A673 (cell line): ENCODE data around the gene TSR3.

Experiments
- EZH2 ChIP-seq: fragments of 200-600 bp; sonication (generic); IDR thresholded peaks from 2 replicates; pipeline ENCODE4 v1.6.1; 2017; ENCODE audit warnings: borderline replicate concordance, low read depth, mild to moderate bottlenecking, mixed read lengths, antibody characterized with exemption, low read length; ENCODE audit not compliant: poor library complexity, severe bottlenecking
- TF ChIP-seq, protein P1 (sequence below): fragments of 300-800, 200-600 bp; sonication (generic); conservative IDR thresholded peaks from 2 replicates; pipeline ENCODE4 v1.5.1; 2017; ENCODE audit warnings: low read depth, mild to moderate bottlenecking, antibody characterized with exemption, low read length, moderate library complexity, mixed read lengths

- TF ChIP-seq, protein P1, sequence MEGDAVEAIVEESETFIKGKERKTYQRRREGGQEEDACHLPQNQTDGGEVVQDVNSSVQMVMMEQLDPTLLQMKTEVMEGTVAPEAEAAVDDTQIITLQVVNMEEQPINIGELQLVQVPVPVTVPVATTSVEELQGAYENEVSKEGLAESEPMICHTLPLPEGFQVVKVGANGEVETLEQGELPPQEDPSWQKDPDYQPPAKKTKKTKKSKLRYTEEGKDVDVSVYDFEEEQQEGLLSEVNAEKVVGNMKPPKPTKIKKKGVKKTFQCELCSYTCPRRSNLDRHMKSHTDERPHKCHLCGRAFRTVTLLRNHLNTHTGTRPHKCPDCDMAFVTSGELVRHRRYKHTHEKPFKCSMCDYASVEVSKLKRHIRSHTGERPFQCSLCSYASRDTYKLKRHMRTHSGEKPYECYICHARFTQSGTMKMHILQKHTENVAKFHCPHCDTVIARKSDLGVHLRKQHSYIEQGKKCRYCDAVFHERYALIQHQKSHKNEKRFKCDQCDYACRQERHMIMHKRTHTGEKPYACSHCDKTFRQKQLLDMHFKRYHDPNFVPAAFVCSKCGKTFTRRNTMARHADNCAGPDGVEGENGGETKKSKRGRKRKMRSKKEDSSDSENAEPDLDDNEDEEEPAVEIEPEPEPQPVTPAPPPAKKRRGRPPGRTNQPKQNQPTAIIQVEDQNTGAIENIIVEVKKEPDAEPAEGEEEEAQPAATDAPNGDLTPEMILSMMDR: no peak
- TF ChIP-seq EZH2: no peak
Observed at GRCh38 chr16:1383556-1383955, 31.9 kb upstream of the TSR3 start.
